WERI-Rb-1 (cell line): ENCODE measurements around the gene TMSB15A.
"Not testable (repeated sequence)": the region's sequence is repeated elsewhere in the genome, so short reads cannot be mapped to it uniquely, and the experiment has no call there.

Experiments
- DNase-seq: peaks from one replicate; pipeline ENCODE4 v3.0.0-alpha.2; 2020
- H3K27ac ChIP-seq: fragments of 250-450 bp; sonication (Bioruptor Pico); 2 replicates; pipeline ENCODE4 v1.5.1; 2020; ENCODE audit warnings: mild to moderate bottlenecking, moderate library complexity
- H3K27me3 ChIP-seq: fragments of 250-450 bp; sonication (Bioruptor Pico); 2 replicates; pipeline ENCODE4 v1.5.1; 2021; ENCODE audit warnings: mild to moderate bottlenecking, low read depth, moderate library complexity; ENCODE audit not compliant: insufficient read depth, severe bottlenecking
- H3K36me3 ChIP-seq: fragments of 250-450 bp; sonication (Bioruptor Pico); 2 replicates; pipeline ENCODE4 v1.5.1; 2020; ENCODE audit warnings: mild to moderate bottlenecking, moderate library complexity
- H3K4me3 ChIP-seq: 2 replicates; pipeline ENCODE4 v1.5.1; 2011; ENCODE audit warnings: low read depth, mild to moderate bottlenecking, control low read depth, low read length
- H3K9me3 ChIP-seq: fragments of 250-450 bp; sonication (Bioruptor Pico); 2 replicates; pipeline ENCODE4 v1.5.1; 2021; ENCODE audit warnings: mild to moderate bottlenecking, moderate library complexity; ENCODE audit not compliant: severe bottlenecking
- CTCF ChIP-seq: IDR thresholded peaks from 2 replicates; pipeline ENCODE4 v1.5.1; 2011; ENCODE audit warnings: low read depth, mild to moderate bottlenecking, control low read depth, inconsistent platforms, low read length

Gene TMSB15A

GRCh38 chrX:102515975-102516941, at the start of gene TMSB15A:
Gene TMSB15A, minus strand, starts transcription at chrX:102516739.
- Histone ChIP-seq H3K4me3 (peak within 1 kb of the TSS; percentile 28), H3K27me3 (peaks cover 56% of the 10 kb centered on the region), H3K36me3 (no peaks in the 10 kb centered on the region), H3K27ac (no peak within 1 kb of the TSS), H3K9me3 (no peaks in the 10 kb centered on the region)
- no peak for TF ChIP-seq CTCF
- DNase-seq: peak; percentile 64

- H3K36me3 ChIP-seq: no peaks in the 10 kb centered on the region
- no peaks in the 10 kb centered on the region for H3K9me3 ChIP-seq
- H3K27ac ChIP-seq: no peak overlapping the region
- peaks cover 36% of the 10 kb centered on the region for H3K27me3 ChIP-seq
- TF ChIP-seq CTCF: no peak
- no peak for DNase-seq
- no peak overlapping the region for H3K4me3 ChIP-seq
These were observed 44.0 kb upstream of the TMSB15A start for GRCh38 chrX:102560423-102561068.

- no peak for TF ChIP-seq CTCF
- Histone ChIP-seq H3K27me3 (peaks cover 45% of the 10 kb centered on the region), H3K36me3 (no peaks in the 10 kb centered on the region), H3K9me3 (no peaks in the 10 kb centered on the region), H3K4me3 (no peak overlapping the region), H3K27ac (no peak overlapping the region)
- no peak for DNase-seq
These were observed 42.1 kb upstream of the TMSB15A start for GRCh38 chrX:102558607-102559006.

GRCh38 chrX:102548231-102548630, 31.7 kb upstream of the TMSB15A start:
- H3K27ac ChIP-seq: no peak overlapping the region
- H3K4me3 ChIP-seq: no peak overlapping the region
- peaks cover 48% of the 10 kb centered on the region for H3K27me3 ChIP-seq
- DNase-seq: no peak
- TF ChIP-seq CTCF: no peak
- H3K9me3 ChIP-seq: no peaks in the 10 kb centered on the region
- no peaks in the 10 kb centered on the region for H3K36me3 ChIP-seq

GRCh38 chrX:102546828-102547493, 30.4 kb upstream of the TMSB15A start:
- no peak for DNase-seq
- Histone ChIP-seq H3K4me3 (no peak overlapping the region), H3K27ac (no peak overlapping the region)

GRCh38 chrX:102546175-102546574, 29.6 kb upstream of the TMSB15A start:
- H3K27me3 ChIP-seq: peaks cover 51% of the 10 kb centered on the region
- not testable (repeated sequence) for H3K4me3 ChIP-seq, DNase-seq, H3K9me3 ChIP-seq, H3K36me3 ChIP-seq, H3K27ac ChIP-seq

More at GRCh38 chrX:102546828-102547493, 30.4 kb upstream of the TMSB15A start:
- H3K36me3 ChIP-seq: no peaks in the 10 kb centered on the region
- no peaks in the 10 kb centered on the region for H3K9me3 ChIP-seq
- TF ChIP-seq CTCF: no peak
- peaks cover 51% of the 10 kb centered on the region for H3K27me3 ChIP-seq
